Neural cell (in vitro differentiated cells): ENCODE data around the gene DTHD1.

ENCODE experiments used
- RAD21 ChIP-seq: fragments of 450-650 bp; conservative IDR thresholded peaks from 2 replicates; pipeline ENCODE4 v1.6.1; 2014; ENCODE audit warnings: antibody characterized with exemption, mild to moderate bottlenecking, moderate library complexity
- TF ChIP-seq, protein P1 (sequence below): fragments of 450-650 bp; IDR thresholded peaks from 2 replicates; pipeline ENCODE4 v1.5.1; 2014; ENCODE audit warnings: antibody characterized with exemption, mild to moderate bottlenecking, moderate library complexity; ENCODE audit not compliant: poor library complexity, severe bottlenecking

DNA sequence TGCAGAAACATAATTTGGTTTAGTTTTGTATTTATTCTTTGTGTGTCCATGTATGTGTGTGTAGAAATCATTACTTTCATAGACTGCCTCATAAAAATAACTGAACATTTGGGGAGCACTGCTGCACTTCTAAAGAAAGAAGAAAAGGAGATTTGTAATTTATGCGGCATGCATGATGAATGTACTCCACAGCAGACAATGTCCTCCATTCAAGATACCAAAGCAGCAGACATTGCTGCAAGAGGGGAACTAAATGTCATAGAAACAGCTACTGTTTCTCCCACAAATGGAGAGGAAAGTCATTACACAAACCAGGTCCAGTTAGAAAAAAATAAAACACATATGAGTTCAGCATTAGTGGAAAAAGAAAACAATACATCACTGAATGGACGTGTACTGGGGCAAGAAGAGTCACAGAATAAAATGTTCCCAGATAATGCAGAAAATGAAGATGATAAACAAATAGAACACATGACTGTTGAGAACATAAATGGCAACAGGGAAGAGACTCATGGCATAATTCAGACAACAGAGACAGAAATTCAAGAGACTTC, 2.6 kb downstream of the DTHD1 start:
- TF ChIP-seq, protein P1, sequence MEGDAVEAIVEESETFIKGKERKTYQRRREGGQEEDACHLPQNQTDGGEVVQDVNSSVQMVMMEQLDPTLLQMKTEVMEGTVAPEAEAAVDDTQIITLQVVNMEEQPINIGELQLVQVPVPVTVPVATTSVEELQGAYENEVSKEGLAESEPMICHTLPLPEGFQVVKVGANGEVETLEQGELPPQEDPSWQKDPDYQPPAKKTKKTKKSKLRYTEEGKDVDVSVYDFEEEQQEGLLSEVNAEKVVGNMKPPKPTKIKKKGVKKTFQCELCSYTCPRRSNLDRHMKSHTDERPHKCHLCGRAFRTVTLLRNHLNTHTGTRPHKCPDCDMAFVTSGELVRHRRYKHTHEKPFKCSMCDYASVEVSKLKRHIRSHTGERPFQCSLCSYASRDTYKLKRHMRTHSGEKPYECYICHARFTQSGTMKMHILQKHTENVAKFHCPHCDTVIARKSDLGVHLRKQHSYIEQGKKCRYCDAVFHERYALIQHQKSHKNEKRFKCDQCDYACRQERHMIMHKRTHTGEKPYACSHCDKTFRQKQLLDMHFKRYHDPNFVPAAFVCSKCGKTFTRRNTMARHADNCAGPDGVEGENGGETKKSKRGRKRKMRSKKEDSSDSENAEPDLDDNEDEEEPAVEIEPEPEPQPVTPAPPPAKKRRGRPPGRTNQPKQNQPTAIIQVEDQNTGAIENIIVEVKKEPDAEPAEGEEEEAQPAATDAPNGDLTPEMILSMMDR: no peak
- no peak for TF ChIP-seq RAD21
